ENCODE measurements around the gene CBARP.

GRCh38 chr19:1261798-1262622, 24.2 kb upstream of the CBARP start:
- TF ChIP-seq CTCF (IDR thresholded peaks at IDR 0.05; ENCODE audit: low read depth, low read length) (no peak), EZH2phosphoT487 (IDR thresholded peaks at IDR 0.05; ENCODE audit: low read depth) (no peak)
